Left ventricle myocardium superior (tissue), 1 donor: Measurements from ENCODE around the gene ADAT1. TPM values are rescaled to one million over a fixed set of nuclear protein-coding genes. Genes with fewer than 3 reads are reported as not detected.

Experiments used
- ATAC-seq: fragments of 200-7000 bp; cut with Tn5 transposase; one replicate; pipeline ENCODE4 v1.9.1; 2020; ENCODE audit warnings: mild to moderate bottlenecking, moderate library complexity
- DNase-seq: peaks from one replicate; pipeline ENCODE4 v3.0.0-alpha.2; 2020
- intact Hi-C: fragments of 100-400 bp; cut with micrococcal nuclease; formaldehyde crosslinking; loops from one replicate; pipeline ENCODE4 v1.11.0; 2022
- total RNA-seq: library from RNA; stranded (reverse); fragmentation: NEBNext Ultra II Directional; extraction: Animal tissue kit (Norgen Biotek cat#: 25700); gene quantifications from one replicate; pipeline ENCODE4 v1.2.1, GENCODE V29; 2021
- donor health status: DM: no; HTN: yes; CAD: no; lungs with severe emphysema.

Gene ADAT1
- total RNA-seq, 1 donor from 2014 or later = 19.0 TPM

DNA sequence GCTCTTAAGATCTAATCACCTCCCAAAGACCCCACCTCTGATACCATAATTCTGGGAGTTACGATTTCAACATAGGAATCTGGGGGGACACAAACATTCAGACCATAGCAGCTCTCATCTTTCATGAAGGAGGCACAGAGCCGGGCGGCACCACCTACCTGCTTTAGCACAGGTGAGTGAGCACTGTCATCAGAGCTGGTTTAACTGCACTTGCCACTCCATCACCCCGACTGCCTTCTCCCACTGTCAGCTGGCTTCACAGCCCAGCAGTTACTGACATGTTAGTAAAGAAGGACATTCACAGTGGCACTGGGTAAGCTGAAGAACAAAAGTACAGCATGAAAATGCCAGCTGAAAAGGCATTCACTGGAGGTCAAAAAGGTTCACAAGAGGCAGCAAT, 34.4 kb downstream of the ADAT1 start:
- intact Hi-C loops = no loop called here
- no peak for ATAC-seq

DNA sequence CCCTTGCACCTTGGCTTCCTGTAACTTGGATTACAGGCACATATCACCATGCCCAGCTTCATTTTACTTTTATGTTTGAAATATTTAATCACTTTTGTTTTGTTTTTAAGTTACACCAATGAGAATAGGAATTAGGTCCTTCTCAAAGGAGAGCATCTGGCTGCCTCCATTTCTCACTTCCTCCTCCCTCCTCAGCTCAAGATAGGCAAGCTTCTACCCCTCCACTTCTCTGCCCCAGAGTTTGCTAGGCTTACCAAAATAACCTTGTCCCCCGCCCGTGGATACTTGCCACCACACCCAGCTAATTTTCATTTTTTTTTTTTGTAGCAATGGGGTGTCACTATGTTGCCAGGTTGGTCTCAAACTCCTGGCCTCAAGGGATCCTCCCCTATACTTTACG, 39.0 kb downstream of the ADAT1 start:
- DNase-seq (no peak), ATAC-seq (no peak)
- intact Hi-C loops = no loop called here

More for the DNA sequence above, 34.4 kb downstream of the ADAT1 start:
- DNase-seq = no peak

DNA sequence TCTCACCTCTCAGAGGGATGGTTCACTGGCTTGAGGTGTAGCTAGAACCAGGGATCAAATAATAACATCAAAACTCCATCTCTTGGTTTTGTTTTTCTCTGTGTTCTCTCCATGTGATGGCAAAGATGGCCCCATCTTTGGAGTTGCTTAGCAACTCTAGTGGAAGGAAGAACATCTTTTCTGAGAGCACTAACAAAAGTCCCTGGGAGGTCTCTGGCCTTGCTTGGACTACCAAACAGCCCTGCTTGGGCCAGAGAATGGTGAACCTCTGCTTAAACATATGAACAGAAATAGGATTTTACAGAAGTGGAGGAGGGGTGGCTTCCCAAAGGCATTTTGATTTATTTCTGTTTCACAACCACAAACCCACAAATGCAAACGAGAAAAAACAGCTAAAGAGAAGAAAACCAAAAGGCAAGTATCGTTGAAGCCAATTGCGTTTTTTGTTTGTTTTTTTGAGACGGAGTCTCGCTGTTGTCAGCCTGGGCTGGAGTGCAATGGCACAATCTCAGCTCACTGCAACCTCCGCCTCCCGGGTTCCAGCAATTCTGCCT, 43.7 kb downstream of the ADAT1 start:
- DNase-seq (no peak), ATAC-seq (no peak)
- intact Hi-C loops = no loop called here

DNA sequence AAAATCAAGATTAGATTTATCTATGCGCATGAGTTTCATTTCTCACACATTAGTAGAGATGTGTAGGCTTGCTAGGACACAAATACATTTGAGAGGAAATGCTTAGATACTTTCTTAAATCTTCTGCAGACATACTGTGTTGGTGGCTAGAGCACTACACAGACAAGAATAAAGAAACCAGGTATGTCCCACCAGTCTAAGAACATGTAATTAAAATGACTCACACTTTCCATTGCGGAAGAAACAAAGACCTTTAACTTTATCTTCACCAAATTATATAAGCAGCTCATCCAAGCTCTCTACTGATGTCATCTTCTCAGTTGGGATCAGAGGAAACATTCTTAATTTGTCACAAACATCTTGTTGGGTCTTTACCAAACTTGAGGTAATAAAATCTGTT, 44.4 kb downstream of the ADAT1 start:
- ATAC-seq (no peak), DNase-seq (no peak)
- intact Hi-C loops = no loop called here

DNA sequence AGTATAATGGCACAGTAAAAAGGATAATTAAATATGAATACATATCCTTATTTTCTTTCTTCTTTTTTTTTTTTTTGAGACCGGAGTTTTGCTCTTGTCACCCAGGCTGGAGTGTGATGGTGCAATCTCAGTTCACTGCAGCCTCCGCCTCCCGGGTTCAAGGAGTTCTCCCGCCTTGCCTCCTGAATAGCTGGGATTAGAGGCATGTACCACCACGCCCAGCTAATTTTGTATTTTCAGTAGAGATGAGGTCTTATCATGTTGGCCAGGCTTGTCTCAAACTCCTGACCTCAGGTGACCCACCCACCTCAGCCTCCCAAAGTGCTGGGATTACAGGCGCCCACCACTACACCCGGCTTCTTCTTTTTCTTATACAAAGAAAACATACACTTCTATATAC, 44.9 kb downstream of the ADAT1 start:
- intact Hi-C loops = no loop called here
- no peak for DNase-seq
- ATAC-seq = no peak

DNA sequence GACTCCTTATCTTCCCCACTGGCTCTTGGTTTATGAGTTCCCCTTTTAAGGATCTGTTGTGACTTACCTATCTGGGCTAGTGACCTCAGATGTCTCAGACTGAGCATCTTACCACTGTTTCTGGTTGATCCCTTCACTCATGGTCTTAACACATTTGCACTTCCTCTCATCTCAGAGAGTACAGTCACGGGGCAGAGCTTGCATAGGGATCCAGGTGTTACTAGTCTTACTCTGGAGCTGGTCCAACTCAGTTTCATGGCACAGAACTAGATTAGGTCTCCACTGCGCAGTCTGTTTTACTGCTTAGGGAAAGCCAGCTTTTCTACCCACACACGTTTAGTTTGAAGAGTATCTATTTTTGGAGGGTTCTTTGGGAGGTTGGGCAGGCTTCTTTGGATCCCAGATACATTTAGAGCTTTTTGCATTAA, 46.7 kb downstream of the ADAT1 start:
- no peak for DNase-seq
- intact Hi-C loops = no loop called here
- no peak for ATAC-seq

DNA sequence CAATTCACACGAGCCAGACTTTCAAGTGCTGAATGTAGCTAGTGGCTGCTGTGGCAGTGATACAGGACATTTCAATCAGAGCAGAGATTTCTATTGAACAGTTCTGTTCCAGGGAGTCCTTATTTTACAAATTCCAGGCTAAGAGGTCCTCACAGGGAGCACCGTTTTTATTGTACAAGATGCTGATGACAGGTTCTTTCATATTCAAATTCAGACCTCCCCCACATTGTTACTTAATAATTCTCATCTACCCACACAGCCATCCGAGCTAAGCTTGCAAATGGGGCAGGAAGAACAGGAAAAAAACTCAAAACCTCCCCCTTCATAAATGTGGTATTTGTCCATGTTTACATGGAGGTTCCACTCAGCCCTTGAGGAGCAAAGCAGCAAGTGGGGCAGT, 47.1 kb downstream of the ADAT1 start:
- ATAC-seq = no peak
- no peak for DNase-seq
- intact Hi-C loops = no loop called here

DNA sequence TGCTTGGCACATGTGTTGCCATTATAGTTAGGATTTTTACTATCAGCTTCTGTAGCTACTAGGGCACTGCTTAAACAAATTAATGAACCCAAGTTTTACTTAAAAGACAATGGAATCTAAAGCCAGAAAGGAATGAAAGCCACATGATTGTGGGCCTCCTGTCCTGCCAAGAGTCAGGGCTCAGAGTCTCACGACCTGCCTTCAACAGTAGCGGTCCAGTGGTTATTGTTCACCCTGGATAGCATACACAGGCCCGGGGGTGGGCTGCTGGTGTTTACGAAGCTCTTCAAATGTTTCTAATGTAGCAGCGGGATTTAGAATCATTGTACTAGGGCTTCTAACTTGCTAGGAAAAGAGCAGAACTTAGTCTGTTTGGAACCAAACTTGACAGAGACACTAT, 49.1 kb downstream of the ADAT1 start:
- intact Hi-C loops = no loop called here
- ATAC-seq (no peak), DNase-seq (no peak)

DNA sequence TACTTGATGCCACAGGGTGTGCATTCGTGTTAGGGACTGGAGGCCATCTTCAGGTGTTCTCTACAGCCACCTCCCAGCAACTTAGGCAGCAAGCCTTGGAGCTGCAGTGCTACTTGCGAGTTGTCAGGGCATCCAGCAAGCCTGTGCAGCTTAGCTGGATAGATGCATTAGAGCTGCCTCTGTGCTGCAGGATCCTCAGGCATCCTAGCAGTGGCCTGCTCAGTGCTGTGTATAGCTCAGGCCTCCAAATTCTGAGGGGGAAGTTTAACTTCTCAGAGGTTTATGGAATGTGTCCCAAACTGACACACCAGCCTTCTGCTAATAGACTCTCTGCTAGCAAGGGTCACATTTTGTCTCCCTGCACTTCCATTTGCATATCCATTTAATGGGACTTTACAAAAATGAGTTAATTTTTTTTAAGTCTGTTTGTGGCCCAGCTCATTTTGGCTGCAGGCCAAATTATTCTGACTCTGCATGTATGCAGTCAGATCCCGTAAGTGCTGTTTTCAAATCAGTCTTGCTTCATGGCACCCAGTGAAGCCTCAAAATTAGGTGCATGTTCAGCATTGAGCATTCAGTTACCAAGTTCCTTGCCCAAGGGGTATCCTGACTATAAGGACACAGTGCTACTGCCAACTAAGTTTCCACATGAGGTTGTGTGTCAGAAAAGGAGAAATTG, 50.1 kb downstream of the ADAT1 start:
- intact Hi-C loops = no loop called here
- DNase-seq = no peak
- ATAC-seq = no peak

DNA sequence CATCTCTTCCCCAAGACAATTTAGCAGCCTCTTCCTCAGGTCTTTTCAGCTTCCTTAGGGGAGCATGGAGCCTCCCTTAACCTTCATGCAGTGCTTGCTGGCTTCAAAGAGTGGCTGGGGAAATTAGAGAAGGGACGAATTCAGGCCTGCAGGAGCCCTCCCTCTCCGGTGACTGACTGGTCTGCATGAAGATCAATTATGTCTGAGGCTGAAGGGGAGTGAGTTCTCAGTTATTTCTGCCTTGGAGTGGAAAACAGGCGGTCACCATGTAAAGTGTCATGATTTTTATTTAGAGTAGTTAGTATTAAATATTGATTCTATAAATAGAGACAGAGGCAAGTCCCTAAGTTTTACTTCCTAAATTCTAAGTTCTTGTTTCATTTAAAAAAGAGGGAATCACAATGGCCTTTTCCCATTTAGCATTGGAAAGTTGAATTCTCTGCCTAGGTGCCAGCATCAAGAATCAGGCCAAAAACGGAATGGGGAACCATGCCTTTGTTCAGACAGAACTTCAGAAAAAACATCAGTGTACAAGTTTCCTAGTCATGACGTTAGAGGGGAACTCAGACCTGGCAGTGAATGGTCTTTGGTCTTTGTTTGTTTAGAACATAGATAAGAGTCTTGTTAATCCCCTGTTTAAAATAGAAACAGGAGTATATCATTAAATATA, 52.5 kb downstream of the ADAT1 start:
- DNase-seq (no peak), ATAC-seq (no peak)
- intact Hi-C loops = no loop called here

DNA sequence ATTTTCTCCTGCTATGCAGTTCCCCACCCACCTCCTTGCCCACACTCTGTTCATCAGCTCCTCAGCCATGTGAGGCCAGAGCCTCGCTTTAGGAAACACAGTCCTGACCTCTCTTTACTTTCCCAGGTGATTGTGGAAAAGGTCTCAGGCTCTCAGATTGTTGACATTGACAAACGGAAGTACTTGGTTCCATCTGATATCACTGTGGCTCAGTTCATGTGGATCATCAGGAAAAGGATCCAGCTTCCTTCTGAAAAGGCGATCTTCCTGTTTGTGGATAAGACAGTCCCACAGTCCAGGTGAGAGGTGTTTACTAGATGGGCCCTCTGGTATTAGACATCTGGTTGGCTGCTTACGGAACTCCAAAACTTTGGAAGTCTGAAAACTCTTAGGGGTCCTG, 55.2 kb downstream of the ADAT1 start:
- no peak for ATAC-seq
- intact Hi-C loops = no loop called here

DNA sequence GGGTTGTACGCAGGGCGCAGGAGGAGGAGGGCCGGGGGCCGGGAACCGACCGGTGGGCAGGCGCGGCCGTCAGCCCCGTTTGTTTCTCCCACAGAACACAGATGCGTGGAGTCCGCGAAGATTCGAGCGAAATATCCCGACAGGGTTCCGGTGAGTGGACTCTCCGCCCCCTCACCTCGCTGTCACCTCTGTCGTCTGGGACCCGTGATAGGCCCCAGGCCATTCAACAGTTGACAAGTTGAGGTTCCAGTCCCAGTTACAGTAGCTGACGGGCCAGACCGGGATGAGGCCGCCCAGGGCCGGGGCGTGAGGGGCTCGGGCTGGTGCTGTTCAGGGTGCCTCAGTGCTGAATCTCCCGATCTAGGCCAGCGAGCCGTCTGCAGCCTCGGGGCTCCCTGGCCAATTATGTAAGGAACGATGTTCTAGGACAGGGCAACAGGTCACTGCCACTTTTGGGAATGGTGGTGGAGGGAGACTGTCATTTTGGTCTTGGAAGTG, 56.3 kb downstream of the ADAT1 start:
- DNase-seq (peak; percentile 34), ATAC-seq (peak; percentile 1)
- intact Hi-C loops = no loop called here

More for the DNA sequence above, 55.2 kb downstream of the ADAT1 start:
- no peak for DNase-seq

DNA sequence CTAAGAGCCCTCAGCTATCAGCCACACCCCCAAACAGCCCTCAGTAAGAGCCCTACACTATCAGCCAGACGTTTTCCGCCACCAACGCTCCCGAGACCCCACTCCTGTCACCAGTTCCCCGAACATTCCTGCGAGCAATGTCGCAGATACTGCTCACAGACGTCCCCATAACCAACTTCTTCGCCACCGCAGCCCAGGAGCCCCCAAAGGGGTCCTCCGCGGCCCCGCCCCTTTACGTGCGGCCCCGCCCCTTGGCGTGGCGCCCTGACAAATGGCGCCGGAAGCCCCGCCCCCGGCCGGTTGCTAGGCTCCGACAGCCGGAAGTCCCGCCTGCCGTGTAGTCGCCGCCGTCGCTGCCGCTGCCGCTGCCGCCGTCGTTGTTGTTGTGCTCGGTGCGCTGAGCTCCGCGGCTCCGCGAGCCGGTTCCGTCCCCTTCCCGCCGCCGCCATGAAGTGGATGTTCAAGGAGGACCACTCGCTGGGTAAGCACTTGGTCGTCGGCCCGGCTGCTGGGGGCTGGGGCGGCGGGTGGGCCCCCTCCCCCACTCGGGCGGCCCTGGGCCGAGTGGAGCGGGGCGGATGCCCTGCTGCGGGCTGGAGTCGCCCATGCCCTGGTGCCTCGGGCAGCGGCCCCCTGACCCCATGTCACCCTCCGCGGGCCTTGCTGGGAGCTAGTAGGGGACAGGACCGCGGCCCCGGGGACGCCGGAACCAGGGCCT, 56.9 kb downstream of the ADAT1 start, which contains the start of gene GABARAPL2:
GABARAPL2 (plus strand) TSS at position 340 of the 718 bp plus-strand sequence; CDS start at position 448, 108 bp downstream.
- intact Hi-C loops = no loop called here
- DNase-seq (peak; percentile 92), ATAC-seq (peak; percentile 94)

DNA sequence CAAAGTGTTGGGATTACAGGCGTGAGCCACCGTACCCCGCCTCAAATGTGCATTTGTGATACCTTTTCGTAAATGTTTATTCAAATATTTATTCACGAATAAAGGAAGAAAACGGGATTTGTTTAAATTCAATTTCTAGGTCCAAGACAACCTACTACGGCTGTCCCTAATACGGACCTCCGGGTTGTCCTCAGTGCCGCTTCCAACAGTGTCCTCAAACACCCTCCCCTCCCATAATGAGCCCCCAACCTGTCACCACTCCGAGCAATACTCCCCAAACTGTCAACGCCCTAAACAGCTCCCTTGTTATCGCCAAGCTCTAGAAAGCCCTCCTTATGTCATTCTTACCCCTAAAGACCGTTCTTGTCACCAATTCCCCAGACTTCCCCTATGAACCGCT, 57.4 kb downstream of the ADAT1 start:
- intact Hi-C loops = no loop called here
- peak; percentile 34 for ATAC-seq
- DNase-seq = no peak

DNA sequence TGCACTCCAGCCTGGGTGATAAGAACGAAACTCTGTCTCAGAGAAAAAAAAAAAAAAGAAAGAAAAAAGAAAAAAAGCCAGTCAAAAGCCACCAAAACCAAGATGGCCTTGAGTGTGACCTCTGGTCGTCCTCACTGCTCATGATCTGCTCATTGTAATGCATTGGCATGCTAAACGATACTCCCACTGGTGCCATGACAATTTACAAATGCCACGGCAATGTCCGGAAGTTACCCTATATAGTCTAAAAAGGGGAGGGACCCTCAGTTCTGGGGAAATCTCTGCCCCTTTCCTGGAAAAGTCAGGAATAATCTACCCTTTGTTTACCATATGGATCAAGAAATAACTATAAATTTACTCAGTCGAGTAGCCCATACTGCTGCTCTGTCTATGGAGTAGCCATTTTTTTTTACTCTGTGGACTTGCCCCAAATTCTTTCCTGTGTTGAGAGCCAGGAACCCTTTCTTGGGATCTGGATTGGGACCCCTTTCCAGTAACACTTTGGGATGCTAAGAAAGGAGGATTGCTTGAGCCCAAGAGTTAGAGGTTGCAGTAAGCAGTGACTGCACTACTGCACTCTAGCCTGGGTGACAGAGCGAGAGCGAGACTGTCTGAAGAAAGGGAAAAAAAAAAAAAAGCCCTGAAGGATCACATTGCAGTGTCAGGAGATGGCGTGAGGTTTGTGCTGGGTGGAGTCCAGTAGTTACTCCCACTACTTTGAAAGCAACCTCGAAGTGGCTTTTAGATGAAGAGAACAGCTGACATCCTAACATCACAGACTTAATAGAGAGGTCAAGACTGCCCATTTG, 63.3 kb downstream of the ADAT1 start:
- no peak for DNase-seq
- ATAC-seq = no peak
- intact Hi-C loops = no loop called here

DNA sequence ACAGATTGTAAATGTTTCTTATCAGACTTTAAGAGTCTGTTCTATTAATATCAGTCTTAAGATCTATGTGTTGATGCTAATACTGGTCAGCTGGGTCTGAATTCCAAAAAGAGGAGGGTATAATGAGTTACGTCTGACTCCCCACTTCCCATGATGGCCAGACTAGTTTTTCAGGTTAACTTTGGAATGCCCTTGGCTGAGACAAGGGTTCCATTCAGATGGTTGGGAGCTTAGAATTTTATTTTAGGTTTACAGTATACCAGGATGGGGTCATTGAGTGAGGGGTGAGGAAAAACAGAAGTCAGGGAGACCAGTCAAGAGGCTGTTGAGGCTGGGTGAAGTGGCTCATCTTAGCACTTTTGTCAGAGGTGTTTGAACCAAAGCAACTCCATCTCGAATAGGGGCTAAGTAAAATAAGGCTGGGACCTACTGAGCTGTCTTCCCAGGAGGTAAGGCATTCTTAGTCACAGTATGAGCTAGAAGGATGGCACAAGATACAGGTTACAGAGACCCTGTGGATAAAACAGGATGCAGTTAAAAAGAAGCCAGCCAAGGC, 64.2 kb downstream of the ADAT1 start:
- ATAC-seq = no peak
- intact Hi-C loops = no loop called here
- no peak for DNase-seq

DNA sequence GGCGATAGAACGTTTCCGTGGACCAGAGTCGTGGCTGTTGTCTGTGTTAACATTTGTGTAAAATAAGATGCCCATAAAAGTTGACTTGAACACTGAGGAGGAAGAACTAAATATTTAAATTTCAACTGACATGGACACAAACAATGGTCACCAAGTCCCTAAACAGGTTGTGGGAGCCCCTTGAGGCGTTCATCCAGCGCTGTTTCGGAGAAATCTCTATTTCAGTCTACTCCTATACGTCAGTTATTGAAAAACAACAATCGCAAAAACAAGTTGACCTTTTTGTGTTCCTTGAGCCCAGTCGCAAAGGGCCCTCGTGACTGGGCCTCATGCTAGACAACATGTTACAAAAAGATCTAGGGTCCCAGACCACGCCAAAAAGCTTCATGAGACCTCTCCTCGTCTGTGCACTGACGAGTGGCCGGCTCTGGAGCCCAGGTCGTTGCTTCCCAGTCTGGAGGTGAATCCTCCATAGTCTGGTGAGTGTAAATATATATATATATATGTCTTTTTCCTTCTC, 66.6 kb downstream of the ADAT1 start:
- intact Hi-C loops = no loop called here
- DNase-seq (no peak), ATAC-seq (no peak)

DNA sequence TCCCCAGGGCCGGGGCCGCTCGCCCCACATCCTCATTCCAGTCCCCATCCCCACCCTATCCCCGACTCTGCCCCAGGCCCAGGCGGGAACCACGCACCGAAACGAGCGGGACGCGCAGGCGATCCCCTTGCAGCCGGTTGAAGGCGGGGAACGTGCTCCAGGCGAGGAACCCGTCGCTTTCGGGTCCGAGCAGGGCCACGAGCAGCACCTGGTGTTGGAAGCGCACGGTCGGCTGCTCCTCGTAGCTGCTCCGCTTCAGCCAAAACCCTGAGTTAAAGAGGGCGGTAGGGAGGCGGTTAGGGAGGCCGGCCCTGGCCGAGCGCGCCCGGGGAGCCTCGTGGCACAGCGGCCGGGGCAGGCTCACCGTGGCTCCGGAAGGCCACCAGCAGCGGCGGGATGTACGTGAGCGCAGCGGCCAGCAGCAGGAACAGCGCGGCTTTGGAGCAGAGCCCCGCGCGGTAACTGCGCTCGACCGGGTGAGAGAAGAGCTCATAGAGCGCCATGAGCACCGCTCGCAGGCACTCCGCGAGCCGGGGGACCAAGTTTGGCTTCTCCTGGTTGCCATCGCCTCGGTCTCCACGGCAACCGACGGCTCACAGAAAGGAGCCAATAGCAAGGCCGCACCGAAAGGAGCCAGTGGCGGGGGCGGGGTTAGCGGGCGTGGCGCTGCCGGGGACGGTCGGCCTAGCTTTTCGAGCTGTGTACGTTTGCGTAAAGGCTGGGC, 67.2 kb downstream of the ADAT1 start, which contains the start of gene TMEM231:
TMEM231 (minus strand) TSS at position 546 of the 724 bp plus-strand sequence; CDS start at position 503, 43 bp downstream.
- DNase-seq (peak; percentile 99), ATAC-seq (peak; percentile 97)
- intact Hi-C loops = no loop called here
